ENCODE data around the gene SPR. TPM values are rescaled to one million over a fixed set of nuclear protein-coding genes. Genes with fewer than 3 reads are reported as not detected.

Gene SPR
- polyA plus RNA-seq, 2 of the 4 experiments (the other 2 are of a cell fraction) = 88.5 to 138 TPM

DNA sequence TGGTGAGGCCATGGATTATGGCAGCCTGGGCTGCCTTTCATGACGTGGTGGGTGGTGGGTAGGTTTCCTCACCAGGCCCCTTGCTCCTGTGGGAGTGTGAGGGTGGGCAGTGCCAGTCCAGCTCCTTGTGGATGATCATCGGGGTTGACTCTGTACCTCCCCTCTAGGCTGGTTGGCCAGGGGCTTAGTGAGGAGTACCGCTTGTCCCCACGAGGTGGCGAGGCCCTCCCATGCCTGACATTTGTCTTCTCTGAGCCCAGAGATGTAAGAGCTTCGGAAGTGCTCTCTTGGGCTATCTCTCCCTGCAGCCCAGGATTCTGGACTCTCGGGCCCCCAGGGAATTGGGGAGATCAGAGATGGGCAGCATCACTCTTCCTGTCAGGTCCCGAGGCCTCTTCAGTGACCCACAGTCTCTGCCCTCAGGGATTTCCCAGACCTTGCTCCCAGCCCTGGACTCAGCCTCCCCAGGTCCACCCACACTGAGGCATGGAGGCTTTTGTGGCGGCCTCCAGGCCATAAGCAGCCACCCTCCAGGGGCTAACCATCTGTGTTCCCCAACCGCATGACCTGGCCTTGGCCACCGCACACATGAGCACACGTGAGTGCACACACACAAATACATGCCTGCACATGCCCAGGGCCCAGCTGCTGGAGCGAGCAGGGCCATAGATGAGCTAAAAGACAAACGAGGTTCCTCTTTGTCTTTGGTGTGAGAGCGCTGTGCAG is 6.5 kb downstream of the SPR start (continued):
- TF ChIP-seq E2F6 (IDR thresholded peaks at IDR 0.05; ENCODE audit: borderline replicate concordance, low read depth) (no peak), FOXS1 (CRISPR knock-in tag; IDR thresholded peaks at IDR 0.05) (no peak)

GRCh38 chr2:72894514-72894913 is 7.3 kb downstream of the SPR start:
- ATAC-seq (no peak), FAIRE-seq (no peak), DNase-seq (ENCODE audit: low read depth in 1 of 2, low spot score in 1 of 2) (no peak)
- peaks cover 11% of the 10 kb centered on the region; the same call in 1 of the 3 replicates for H3K4me1 ChIP-seq
- H3K4me2 ChIP-seq = no peak overlapping the region
- POLR2A ChIA-PET = interaction anchor here (0.6 kb wide), 1 partner anchor 283 kb away, joined by 3 read pairs; no protein-coding TSS in a partner anchor
- WGBS (ENCODE audit: missing lambda C conversion rate) = 89% methylated on average over 9 of the region's 9 CpGs
- no peak for TF ChIP-seq E2F6 (IDR thresholded peaks at IDR 0.05; ENCODE audit: borderline replicate concordance, low read depth)
- no peak for TF ChIP-seq BHLHE40 (IDR thresholded peaks at IDR 0.05; ENCODE audit: low read depth, low read length)
- TF ChIP-seq NR3C1 (IDR thresholded peaks at IDR 0.05) = no peak
- TF ChIP-seq PHF8 (IDR thresholded peaks at IDR 0.05; ENCODE audit: borderline replicate concordance, low read depth) = no peak
- TF ChIP-seq CBX2 (IDR thresholded peaks at IDR 0.05; ENCODE audit: borderline replicate concordance, low read depth) = no peak
- TF ChIP-seq KDM1A (IDR thresholded peaks at IDR 0.05; ENCODE audit: low read depth) = no peak
- TF ChIP-seq CEBPB (IDR thresholded peaks at IDR 0.05) = no peak
- no peak for TF ChIP-seq NFE2L2 (conservative IDR thresholded peaks at IDR 0.05; ENCODE audit: low read length)
- TF ChIP-seq, protein P1, sequence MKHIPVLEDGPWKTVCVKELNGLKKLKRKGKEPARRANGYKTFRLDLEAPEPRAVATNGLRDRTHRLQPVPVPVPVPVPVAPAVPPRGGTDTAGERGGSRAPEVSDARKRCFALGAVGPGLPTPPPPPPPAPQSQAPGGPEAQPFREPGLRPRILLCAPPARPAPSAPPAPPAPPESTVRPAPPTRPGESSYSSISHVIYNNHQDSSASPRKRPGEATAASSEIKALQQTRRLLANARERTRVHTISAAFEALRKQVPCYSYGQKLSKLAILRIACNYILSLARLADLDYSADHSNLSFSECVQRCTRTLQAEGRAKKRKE (CRISPR knock-in tag; IDR thresholded peaks at IDR 0.05; ENCODE audit: low read depth) = no peak
- TF ChIP-seq ELK1 (IDR thresholded peaks at IDR 0.05; ENCODE audit: low read depth, low read length) = no peak
- TF ChIP-seq HEYL (CRISPR knock-in tag; IDR thresholded peaks at IDR 0.05) = no peak
- no peak for TF ChIP-seq ZSCAN20 (CRISPR knock-in tag; IDR thresholded peaks at IDR 0.05)
- no peak for TF ChIP-seq NPAS2 (CRISPR knock-in tag; IDR thresholded peaks at IDR 0.05; ENCODE audit: borderline replicate concordance)
- TF ChIP-seq GATA3 (IDR thresholded peaks at IDR 0.05; ENCODE audit: borderline replicate concordance) = no peak
- TF ChIP-seq CHD4 (IDR thresholded peaks at IDR 0.05; ENCODE audit: borderline replicate concordance) = no peak
- TF ChIP-seq POLR2AphosphoS2 (conservative IDR thresholded peaks at IDR 0.05; ENCODE audit: low read length) = no peak
- CTCF ChIA-PET = interaction anchor here (0.6 to 13.9 kb wide), 31 partner anchors 8 to 1359 kb away, joined by 3 to 260 read pairs (median 16); partner anchors contain the start of gene EMX1
- H3K9me3 ChIP-seq = no peaks in the 10 kb centered on the region
- no peak overlapping the region for H3K4me3 ChIP-seq
- peak overlapping the region in 1 of 2 experiments; percentile 63; a peak in 4 of 6 replicates for H3K27ac ChIP-seq

GRCh38 chr2:72895154-72895553 is 7.9 kb downstream of the SPR start:
- ATAC-seq (no peak), FAIRE-seq (no peak), DNase-seq (ENCODE audit: low read depth in 1 of 2, low spot score in 1 of 2) (no peak)
- WGBS (ENCODE audit: missing lambda C conversion rate) = 61% methylated on average over 4 of the region's 4 CpGs
- Histone ChIP-seq H3K4me3 (no peak overlapping the region), H3K4me2 (no peak overlapping the region), H3K27ac (no peak overlapping the region), H3K4me1 (peaks cover 8% of the 10 kb centered on the region; the same call in 1 of the 3 replicates), H3K9me3 (no peaks in the 10 kb centered on the region)
- ChIA-PET CTCF (interaction anchor here (0.8 to 13.9 kb wide), 17 partner anchors 9 to 1359 kb away, joined by 3 to 260 read pairs (median 53); partner anchors contain the start of gene EMX1), POLR2A (interaction anchor here (0.6 kb wide), 1 partner anchor 282 kb away, joined by 3 read pairs; no protein-coding TSS in a partner anchor)
- TF ChIP-seq FOXS1 (CRISPR knock-in tag; IDR thresholded peaks at IDR 0.05) = no peak
- TF ChIP-seq HOXA7 (CRISPR knock-in tag; IDR thresholded peaks at IDR 0.05) = no peak
- no peak for TF ChIP-seq MAX (IDR thresholded peaks at IDR 0.05)
- TF ChIP-seq FOSB (CRISPR knock-in tag; IDR thresholded peaks at IDR 0.05) = no peak
- TF ChIP-seq KDM5A (IDR thresholded peaks at IDR 0.05) = no peak
- no peak for TF ChIP-seq HMGXB4 (CRISPR knock-in tag; IDR thresholded peaks at IDR 0.05; ENCODE audit: borderline replicate concordance)
- TF ChIP-seq BCL3 (IDR thresholded peaks at IDR 0.05) = no peak
- no peak for TF ChIP-seq SREBF2 (IDR thresholded peaks at IDR 0.05)
- no peak for TF ChIP-seq ZC3H11A (IDR thresholded peaks at IDR 0.05)
- TF ChIP-seq FOSL2 (IDR thresholded peaks at IDR 0.05) = no peak
- no peak for TF ChIP-seq FOSL2 (CRISPR knock-in tag; IDR thresholded peaks at IDR 0.05)
- no peak for TF ChIP-seq TFCP2L1 (CRISPR knock-in tag; IDR thresholded peaks at IDR 0.05)
- TF ChIP-seq CEBPB (IDR thresholded peaks at IDR 0.05) = no peak
- no peak for TF ChIP-seq RARB (CRISPR knock-in tag; IDR thresholded peaks at IDR 0.05)

Measured in A549 (cell line).